Measurements from ENCODE around the gene DPP10.

Gene DPP10

DNA sequence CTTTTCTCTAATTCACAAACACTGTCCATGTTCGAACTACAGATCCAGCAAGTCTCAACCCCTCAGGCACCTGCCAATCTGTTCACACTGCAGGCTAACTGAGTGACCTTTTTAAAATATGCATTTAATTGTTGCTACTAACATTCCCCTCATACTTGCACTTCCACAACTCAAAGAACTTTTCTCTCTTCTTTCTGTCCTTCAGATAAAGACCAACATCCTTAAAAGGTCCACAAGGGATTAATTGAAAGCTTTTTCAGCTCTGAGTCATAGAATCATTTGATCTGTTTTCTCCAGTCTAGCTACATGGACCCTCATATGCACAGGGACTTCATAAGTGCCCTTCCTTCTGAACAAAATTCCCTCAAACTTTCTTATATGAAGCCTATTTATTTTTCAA lies 1321.2 kb downstream of the DPP10 start:
- TF ChIP-seq, protein P1, sequence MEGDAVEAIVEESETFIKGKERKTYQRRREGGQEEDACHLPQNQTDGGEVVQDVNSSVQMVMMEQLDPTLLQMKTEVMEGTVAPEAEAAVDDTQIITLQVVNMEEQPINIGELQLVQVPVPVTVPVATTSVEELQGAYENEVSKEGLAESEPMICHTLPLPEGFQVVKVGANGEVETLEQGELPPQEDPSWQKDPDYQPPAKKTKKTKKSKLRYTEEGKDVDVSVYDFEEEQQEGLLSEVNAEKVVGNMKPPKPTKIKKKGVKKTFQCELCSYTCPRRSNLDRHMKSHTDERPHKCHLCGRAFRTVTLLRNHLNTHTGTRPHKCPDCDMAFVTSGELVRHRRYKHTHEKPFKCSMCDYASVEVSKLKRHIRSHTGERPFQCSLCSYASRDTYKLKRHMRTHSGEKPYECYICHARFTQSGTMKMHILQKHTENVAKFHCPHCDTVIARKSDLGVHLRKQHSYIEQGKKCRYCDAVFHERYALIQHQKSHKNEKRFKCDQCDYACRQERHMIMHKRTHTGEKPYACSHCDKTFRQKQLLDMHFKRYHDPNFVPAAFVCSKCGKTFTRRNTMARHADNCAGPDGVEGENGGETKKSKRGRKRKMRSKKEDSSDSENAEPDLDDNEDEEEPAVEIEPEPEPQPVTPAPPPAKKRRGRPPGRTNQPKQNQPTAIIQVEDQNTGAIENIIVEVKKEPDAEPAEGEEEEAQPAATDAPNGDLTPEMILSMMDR (IDR thresholded peaks at IDR 0.05) = no peak
- Histone ChIP-seq H3K27ac (no peak overlapping the region), H3K27me3 (no peaks in the 10 kb centered on the region), H3K36me3 (no peaks in the 10 kb centered on the region), H3K4me3 (ENCODE audit: low read depth in 1 of 2, low read length in 1 of 2) (no peak overlapping the region), H3K4me1 (ENCODE audit: control insufficient read depth in 1 of 2, insufficient read depth in 1 of 2, low read depth in 1 of 2, low read length in 1 of 2) (no peaks in the 10 kb centered on the region), H3K9me3 (no peaks in the 10 kb centered on the region)

DNA sequence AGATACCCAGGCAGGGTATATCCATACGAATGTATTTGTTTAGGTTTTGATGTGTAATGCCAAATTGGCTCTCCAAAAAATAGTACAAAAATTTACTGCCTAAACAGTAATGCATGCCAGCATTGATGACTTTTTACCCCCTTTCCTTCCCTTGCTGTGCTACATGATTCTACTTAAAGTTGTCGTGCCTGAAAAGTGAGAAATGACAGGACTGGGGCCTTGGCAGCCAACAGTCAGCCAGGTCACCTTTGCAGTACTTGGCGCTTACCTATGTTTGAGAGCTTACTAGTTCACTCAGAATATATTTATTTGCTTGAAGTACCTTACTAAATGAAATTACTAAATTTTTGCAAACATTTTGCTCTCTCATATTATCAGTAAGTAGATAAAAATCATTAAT lies 1329.1 kb downstream of the DPP10 start:
- no peaks in the 10 kb centered on the region for H3K27me3 ChIP-seq

DNA sequence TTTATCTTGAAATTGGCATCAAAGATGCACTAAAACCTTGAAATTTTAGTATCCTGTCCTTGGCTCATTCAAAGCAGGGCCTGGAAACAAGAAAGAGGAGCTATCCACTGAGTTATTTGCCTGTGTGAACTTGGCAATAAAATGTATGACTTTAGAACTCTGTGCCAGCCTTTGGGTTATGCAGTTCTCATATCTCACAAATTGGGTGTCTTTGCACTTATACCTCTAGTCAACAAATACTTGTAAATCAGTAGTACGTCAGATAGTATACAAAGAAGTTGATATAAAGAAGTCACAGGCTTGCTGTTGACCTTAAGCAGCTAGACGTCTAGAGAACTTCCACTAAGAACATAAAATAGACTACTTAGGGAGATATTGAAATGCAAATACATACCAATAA lies 1331.9 kb downstream of the DPP10 start:
- TF ChIP-seq, protein P1 (IDR thresholded peaks at IDR 0.05) = no peak
- Histone ChIP-seq H3K4me3 (ENCODE audit: low read depth in 1 of 2, low read length in 1 of 2) (no peak overlapping the region), H3K27ac (no peak overlapping the region), H3K9me3 (no peaks in the 10 kb centered on the region), H3K4me1 (ENCODE audit: control insufficient read depth in 1 of 2, insufficient read depth in 1 of 2, low read depth in 1 of 2, low read length in 1 of 2) (no peaks in the 10 kb centered on the region), H3K36me3 (no peaks in the 10 kb centered on the region), H3K27me3 (no peaks in the 10 kb centered on the region)

More for the DNA sequence above, 1329.1 kb downstream of the DPP10 start:
- Histone ChIP-seq H3K4me3 (ENCODE audit: low read depth in 1 of 2, low read length in 1 of 2) (no peak overlapping the region), H3K36me3 (no peaks in the 10 kb centered on the region), H3K27ac (no peak overlapping the region), H3K4me1 (ENCODE audit: control insufficient read depth in 1 of 2, insufficient read depth in 1 of 2, low read depth in 1 of 2, low read length in 1 of 2) (no peaks in the 10 kb centered on the region), H3K9me3 (no peaks in the 10 kb centered on the region)
- TF ChIP-seq, protein P1 (IDR thresholded peaks at IDR 0.05) = no peak

DNA sequence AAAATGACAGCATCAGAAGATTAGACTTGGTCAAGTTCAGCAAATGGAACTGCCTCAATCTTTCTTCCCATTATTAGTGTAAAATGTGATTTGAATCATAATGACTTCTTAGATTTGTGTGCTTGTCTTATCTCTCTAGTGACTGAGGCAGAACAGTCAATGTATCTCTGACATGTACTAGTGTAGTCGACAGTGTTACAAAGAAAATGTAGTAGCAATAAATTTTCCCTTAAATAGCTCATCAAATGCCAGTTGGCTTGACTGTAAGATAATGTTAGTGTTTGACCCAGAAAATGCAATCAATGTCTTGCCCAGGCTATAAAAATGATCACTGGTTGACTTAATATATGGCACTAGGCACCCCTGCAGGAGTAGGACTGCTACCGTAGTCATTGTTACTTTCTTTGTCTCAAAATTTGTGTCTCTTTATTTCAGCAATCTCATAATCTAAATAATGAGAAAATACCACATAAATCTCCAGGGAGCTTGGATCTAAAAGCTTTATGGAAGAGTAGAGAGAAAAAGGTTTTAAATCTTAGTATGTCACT lies 1336.7 kb downstream of the DPP10 start:
- Histone ChIP-seq H3K27me3 (no peaks in the 10 kb centered on the region), H3K9me3 (peaks cover 4% of the 10 kb centered on the region), H3K36me3 (no peaks in the 10 kb centered on the region), H3K4me1 (ENCODE audit: control insufficient read depth in 1 of 2, insufficient read depth in 1 of 2, low read depth in 1 of 2, low read length in 1 of 2) (no peaks in the 10 kb centered on the region), H3K27ac (no peak overlapping the region), H3K4me3 (ENCODE audit: low read depth in 1 of 2, low read length in 1 of 2) (no peak overlapping the region)
- TF ChIP-seq, protein P1 (IDR thresholded peaks at IDR 0.05) = no peak

DNA sequence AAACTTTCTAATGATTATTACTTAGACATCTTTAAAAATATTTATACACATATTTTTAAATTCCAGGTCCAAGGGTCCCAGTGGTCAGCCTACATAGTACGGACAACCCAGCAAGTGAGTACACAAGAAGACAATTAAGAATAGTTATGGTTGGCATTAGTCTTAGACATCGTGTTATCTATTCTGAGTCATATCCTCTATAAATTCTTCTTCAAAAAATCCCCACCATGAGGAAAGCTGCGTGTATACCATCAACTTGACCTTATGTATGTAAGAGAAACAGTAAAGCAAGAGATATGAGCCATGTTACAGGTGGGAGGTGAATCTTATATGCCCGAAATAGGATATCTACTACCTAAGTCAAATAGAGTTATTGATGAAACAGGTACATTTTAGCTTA lies 1339.8 kb downstream of the DPP10 start:
- H3K27ac ChIP-seq = no peak overlapping the region
- TF ChIP-seq, protein P1 (IDR thresholded peaks at IDR 0.05) = no peak
- H3K36me3 ChIP-seq = no peaks in the 10 kb centered on the region
- no peaks in the 10 kb centered on the region for H3K27me3 ChIP-seq
- peaks cover 4% of the 10 kb centered on the region for H3K9me3 ChIP-seq
- no peaks in the 10 kb centered on the region for H3K4me1 ChIP-seq (ENCODE audit: control insufficient read depth in 1 of 2, insufficient read depth in 1 of 2, low read depth in 1 of 2, low read length in 1 of 2)
- no peak overlapping the region for H3K4me3 ChIP-seq (ENCODE audit: low read depth in 1 of 2, low read length in 1 of 2)

DNA sequence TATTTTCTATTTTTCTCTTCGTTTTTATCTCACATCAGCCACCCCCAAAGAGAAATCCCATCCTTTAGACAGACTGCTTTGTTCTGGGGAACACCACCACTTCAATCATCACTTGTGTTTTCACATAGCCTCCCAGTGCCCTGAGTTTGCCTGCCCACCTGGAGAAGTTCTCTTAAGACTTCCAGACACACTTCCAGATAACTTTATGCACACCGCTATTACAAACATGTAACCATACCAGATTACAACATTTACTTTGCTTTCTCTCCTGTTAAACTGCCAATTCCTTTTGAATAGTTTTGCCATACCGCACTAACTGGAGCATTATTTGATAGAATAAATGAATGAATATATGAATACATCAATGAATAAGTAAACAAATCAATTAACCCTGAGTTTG lies 1353.6 kb downstream of the DPP10 start:
- H3K9me3 ChIP-seq = no peaks in the 10 kb centered on the region
- TF ChIP-seq, protein P1 (IDR thresholded peaks at IDR 0.05) = no peak
- H3K4me1 ChIP-seq (ENCODE audit: control insufficient read depth in 1 of 2, insufficient read depth in 1 of 2, low read depth in 1 of 2, low read length in 1 of 2) = no peaks in the 10 kb centered on the region
- H3K4me3 ChIP-seq (ENCODE audit: low read depth in 1 of 2, low read length in 1 of 2) = no peak overlapping the region
- no peaks in the 10 kb centered on the region for H3K27me3 ChIP-seq
- no peaks in the 10 kb centered on the region for H3K36me3 ChIP-seq
- H3K27ac ChIP-seq = no peak overlapping the region

Data from neutrophil (primary cell).